Measurements from ENCODE around the gene ZDHHC5. TPM values are rescaled to one million over a fixed set of nuclear protein-coding genes. Genes with fewer than 3 reads are reported as not detected.

Gene ZDHHC5
- total RNA-seq, 1 experiment from 2014 or later = 64.1 TPM

GRCh38 chr11:57662893-57663292, 5.0 kb upstream of the ZDHHC5 start:
- no peaks in the 10 kb centered on the region for H3K27me3 ChIP-seq (ENCODE audit: insufficient read depth, low read length)
- no TSS peak for BruUV-seq (replicated peaks)
- intact Hi-C loops (cut with micrococcal nuclease) = loop anchor here (1.0 to 10.0 kb wide), 3 partner anchors 624 to 1892 kb away; no protein-coding TSS in a partner anchor
- no peaks in the 10 kb centered on the region for H3K9me2 ChIP-seq (ENCODE audit: insufficient read depth)
- no peak overlapping the region for H3K4me3 ChIP-seq (replicated peaks in 1 of 2; ENCODE audit: low read depth in 1 of 2, low read length in 2 of 2)
- ChIA-PET RAD21 (ENCODE audit: low non-redundant PET in 1 of 2, low total read pairs in 2 of 2, uncharacterized antibody in 2 of 2, unreplicated experiment in 2 of 2) (interaction anchor here in 1 of 2 experiments (1.0 kb wide), 1 partner anchor 317 kb away, joined by 3 read pairs; no protein-coding TSS in a partner anchor), POLR2A (no interaction called here), CTCF (interaction anchor here (0.6 to 1.4 kb wide), 4 partner anchors 136 to 861 kb away, joined by 3 to 6 read pairs (median 4); no protein-coding TSS in a partner anchor)
- no peak overlapping the region for H3K27ac ChIP-seq (ENCODE audit: low read depth, low read length)
- H3K9ac ChIP-seq (ENCODE audit: low read length) = no peak overlapping the region
- ATAC-seq = no peak
- peaks cover 11 to 18% of the 10 kb centered on the region in 2 experiments; a peak in 3 of 4 replicates for H3K36me3 ChIP-seq (ENCODE audit: control insufficient read depth in 1 of 2, insufficient read depth in 2 of 2, low read length in 2 of 2)
- peak; percentile 67 for TF ChIP-seq RAD21 (IDR thresholded peaks at IDR 0.05; ENCODE audit: low read depth)
- TF ChIP-seq CTCF (IDR thresholded peaks at IDR 0.05 in 2 of 3, conservative IDR thresholded peaks at IDR 0.05 in 1 of 3; ENCODE audit: borderline replicate concordance in 1 of 3, insufficient read depth in 1 of 3, low read depth in 2 of 3, low read length in 2 of 3) = peak in 2 of 3 experiments; percentile 34 to 45; a peak in 4 of 6 replicates
- no peak for TF ChIP-seq ZNF274 (IDR thresholded peaks at IDR 0.05; ENCODE audit: low read depth, low read length)
- peaks cover 9 to 10% of the 10 kb centered on the region in 2 experiments; a peak in 3 of 4 replicates for H3K4me1 ChIP-seq (ENCODE audit: control insufficient read depth in 1 of 2, insufficient read depth in 2 of 2, low read length in 2 of 2)
- H3K79me2 ChIP-seq (ENCODE audit: insufficient read depth, low read length) = peaks cover 28% of the 10 kb centered on the region
- no peak overlapping the region for H2AFZ ChIP-seq (ENCODE audit: low read depth, low read length, poor library complexity, severe bottlenecking)
- no peaks in the 10 kb centered on the region for H3K9me3 ChIP-seq (ENCODE audit: control insufficient read depth in 1 of 2, insufficient read depth in 1 of 2, low read depth in 1 of 2, low read length in 2 of 2)
- no peak for DNase-seq (ENCODE audit: low read depth, low spot score)
- no peak overlapping the region for H3K4me2 ChIP-seq (ENCODE audit: low read length)
- H4K20me1 ChIP-seq (ENCODE audit: insufficient read depth) = no peaks in the 10 kb centered on the region

- intact Hi-C loops (cut with micrococcal nuclease) = loop anchor here (1.0 to 10.0 kb wide), 3 partner anchors 623 to 1891 kb away; no protein-coding TSS in a partner anchor
- TF ChIP-seq CBX3 (IDR thresholded peaks at IDR 0.05; ENCODE audit: low read depth) = no peak
- TF ChIP-seq ZFX (IDR thresholded peaks at IDR 0.05) = no peak
- CTCF ChIA-PET = interaction anchor here (0.7 kb wide), 1 partner anchor 92 kb away, joined by 3 read pairs; no protein-coding TSS in a partner anchor
Measured at GRCh38 chr11:57663975-57664374, 3.9 kb upstream of the ZDHHC5 start.

More at GRCh38 chr11:57663975-57664374, 3.9 kb upstream of the ZDHHC5 start:
- no peak for DNase-seq (ENCODE audit: low read depth, low spot score)
- Histone ChIP-seq H3K4me3 (replicated peaks in 1 of 2; ENCODE audit: low read depth in 1 of 2, low read length in 2 of 2) (no peak overlapping the region), H3K9ac (ENCODE audit: low read length) (no peak overlapping the region), H3K27me3 (ENCODE audit: insufficient read depth, low read length) (no peaks in the 10 kb centered on the region), H3K27ac (ENCODE audit: low read depth, low read length) (no peak overlapping the region), H2AFZ (ENCODE audit: low read depth, low read length, poor library complexity, severe bottlenecking) (no peak overlapping the region), H3K79me2 (ENCODE audit: insufficient read depth, low read length) (peaks cover 26% of the 10 kb centered on the region), H3K36me3 (ENCODE audit: control insufficient read depth in 1 of 2, insufficient read depth in 2 of 2, low read length in 2 of 2) (peaks cover 11 to 18% of the 10 kb centered on the region in 2 experiments; a peak in 3 of 4 replicates), H3K9me2 (ENCODE audit: insufficient read depth) (no peaks in the 10 kb centered on the region), H4K20me1 (ENCODE audit: insufficient read depth) (no peaks in the 10 kb centered on the region), H3K9me3 (ENCODE audit: control insufficient read depth in 1 of 2, insufficient read depth in 1 of 2, low read depth in 1 of 2, low read length in 2 of 2) (no peaks in the 10 kb centered on the region), H3K4me2 (ENCODE audit: low read length) (no peak overlapping the region), H3K4me1 (ENCODE audit: control insufficient read depth in 1 of 2, insufficient read depth in 2 of 2, low read length in 2 of 2) (peaks cover 5 to 10% of the 10 kb centered on the region in 2 experiments; a peak in 3 of 4 replicates)
- BruUV-seq (replicated peaks) = no TSS peak
- ChIA-PET POLR2A (no interaction called here), RAD21 (ENCODE audit: low non-redundant PET in 1 of 2, low total read pairs in 2 of 2, uncharacterized antibody in 2 of 2, unreplicated experiment in 2 of 2) (no interaction called here)
- ATAC-seq = no peak

Data from HCT116 (cell line).